Thoracic aorta (tissue), 2 donors: ENCODE measurements around the gene LMNTD2. TPM values are rescaled to one million over a fixed set of nuclear protein-coding genes. Genes with fewer than 3 reads are reported as not detected.

Source experiments
- ATAC-seq: fragments of 150-250 bp; one replicate; pipeline ENCODE4 v1.8.0; 2017; ENCODE audit warnings: low read depth; ENCODE audit not compliant: insufficient number of reproducible peaks, low FRiP score
- DNase-seq: peaks from one replicate; pipeline ENCODE4 v3.0.0-alpha.2; 2020; ENCODE audit warnings: low spot score
- H3K27ac ChIP-seq, 2 donors: fragments of 200-600 bp; sonication (generic); 1 replicate in 1 of 2; 2 replicates in 1 of 2; pipeline ENCODE4 v1.5.1; 2016; ENCODE audit warnings: mild to moderate bottlenecking in 2 of 2, moderate library complexity in 2 of 2
- H3K27me3 ChIP-seq: fragments of 200-600 bp; sonication (generic); replicated peaks from 2 replicates; pipeline ENCODE4 v1.6.0; 2016; ENCODE audit warnings: mild to moderate bottlenecking; ENCODE audit not compliant: insufficient read depth
- H3K36me3 ChIP-seq: fragments of 200-600 bp; sonication (generic); one replicate; pipeline ENCODE4 v1.5.1; 2016
- H3K4me1 ChIP-seq, 2 donors: fragments of 200-600 bp; sonication (generic); 1 replicate in 1 of 2; 2 replicates in 1 of 2; pipeline versions ENCODE4 v1.5.1 to v1.6.0; 2016; ENCODE audit warnings: low read depth in 2 of 2, mild to moderate bottlenecking in 1 of 2; ENCODE audit not compliant: control insufficient read depth in 1 of 2
- H3K4me3 ChIP-seq: fragments of 200-600 bp; sonication (generic); 2 replicates; pipeline ENCODE4 v1.5.1; 2016; ENCODE audit warnings: mild to moderate bottlenecking
- H3K9me3 ChIP-seq: fragments of 200-600 bp; sonication (generic); 2 replicates; pipeline ENCODE4 v1.5.1; 2016
- total RNA-seq, 2 donors: library from RNA; depleted of rRNA; stranded (reverse); fragments of >200 nt; gene quantifications; one replicate each; pipeline versions ENCODE4 v1.1.0 to v1.2.3, GENCODE V29; 2016
- TF ChIP-seq, protein P1 (sequence below): fragments of 200-600 bp; sonication (generic); IDR thresholded peaks from one replicate; pipeline ENCODE4 v1.5.1; 2019; ENCODE audit warnings: antibody characterized with exemption

LMNTD2 gene
- total RNA-seq, 2 donors from 2014 or later = 1.1 to 2.7 TPM

DNA sequence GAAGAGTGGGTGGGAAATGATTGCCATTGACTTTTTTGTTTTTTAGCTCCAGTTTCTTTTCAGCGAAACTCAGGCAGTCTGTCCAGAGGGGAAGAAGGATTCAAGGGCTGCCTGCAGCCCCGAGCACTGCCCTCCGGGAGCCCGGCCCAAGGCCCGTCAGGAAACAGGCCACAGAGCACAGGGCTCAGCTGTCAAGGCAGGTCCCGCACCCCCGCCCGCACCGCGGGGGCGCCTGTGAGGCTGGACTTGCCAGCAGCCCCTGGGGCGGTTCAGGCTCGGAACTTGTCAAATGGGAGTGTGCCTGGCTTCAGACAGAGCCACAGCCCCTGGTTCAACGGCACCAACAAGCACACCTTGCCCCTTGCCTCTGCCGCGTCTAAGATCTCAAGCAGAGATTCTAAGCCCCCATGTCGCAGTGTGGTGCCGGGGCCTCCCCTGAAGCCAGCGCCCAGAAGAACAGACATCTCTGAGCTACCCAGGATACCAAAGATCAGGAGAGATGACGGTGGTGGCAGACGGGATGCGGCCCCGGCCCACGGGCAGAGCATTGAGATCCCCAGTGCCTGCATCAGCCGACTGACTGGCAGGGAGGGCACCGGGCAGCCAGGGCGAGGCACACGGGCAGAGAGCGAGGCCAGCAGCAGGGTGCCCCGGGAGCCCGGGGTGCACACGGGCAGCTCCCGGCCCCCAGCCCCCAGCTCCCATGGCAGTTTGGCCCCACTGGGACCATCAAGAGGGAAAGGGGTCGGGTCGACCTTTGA, 46.7 kb upstream of the LMNTD2 start:
- Histone ChIP-seq H3K9me3 (no peaks in the 10 kb centered on the region), H3K4me1 (no peaks in the 10 kb centered on the region), H3K4me3 (no peak overlapping the region), H3K27me3 (no peaks in the 10 kb centered on the region), H3K36me3 (peaks cover 89% of the 10 kb centered on the region), H3K27ac (no peak overlapping the region)
- no peak for ATAC-seq
- DNase-seq = no peak
- TF ChIP-seq, protein P1, sequence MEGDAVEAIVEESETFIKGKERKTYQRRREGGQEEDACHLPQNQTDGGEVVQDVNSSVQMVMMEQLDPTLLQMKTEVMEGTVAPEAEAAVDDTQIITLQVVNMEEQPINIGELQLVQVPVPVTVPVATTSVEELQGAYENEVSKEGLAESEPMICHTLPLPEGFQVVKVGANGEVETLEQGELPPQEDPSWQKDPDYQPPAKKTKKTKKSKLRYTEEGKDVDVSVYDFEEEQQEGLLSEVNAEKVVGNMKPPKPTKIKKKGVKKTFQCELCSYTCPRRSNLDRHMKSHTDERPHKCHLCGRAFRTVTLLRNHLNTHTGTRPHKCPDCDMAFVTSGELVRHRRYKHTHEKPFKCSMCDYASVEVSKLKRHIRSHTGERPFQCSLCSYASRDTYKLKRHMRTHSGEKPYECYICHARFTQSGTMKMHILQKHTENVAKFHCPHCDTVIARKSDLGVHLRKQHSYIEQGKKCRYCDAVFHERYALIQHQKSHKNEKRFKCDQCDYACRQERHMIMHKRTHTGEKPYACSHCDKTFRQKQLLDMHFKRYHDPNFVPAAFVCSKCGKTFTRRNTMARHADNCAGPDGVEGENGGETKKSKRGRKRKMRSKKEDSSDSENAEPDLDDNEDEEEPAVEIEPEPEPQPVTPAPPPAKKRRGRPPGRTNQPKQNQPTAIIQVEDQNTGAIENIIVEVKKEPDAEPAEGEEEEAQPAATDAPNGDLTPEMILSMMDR = no peak

- no peak for ATAC-seq
- Histone ChIP-seq H3K36me3 (peaks cover 90% of the 10 kb centered on the region), H3K27me3 (no peaks in the 10 kb centered on the region), H3K4me1 (no peaks in the 10 kb centered on the region), H3K9me3 (no peaks in the 10 kb centered on the region), H3K4me3 (no peak overlapping the region), H3K27ac (no peak overlapping the region)
- TF ChIP-seq, protein P1 = no peak
- no peak for DNase-seq
These were observed 45.7 kb upstream of the LMNTD2 start for GRCh38 chr11:606245-606644.

DNA sequence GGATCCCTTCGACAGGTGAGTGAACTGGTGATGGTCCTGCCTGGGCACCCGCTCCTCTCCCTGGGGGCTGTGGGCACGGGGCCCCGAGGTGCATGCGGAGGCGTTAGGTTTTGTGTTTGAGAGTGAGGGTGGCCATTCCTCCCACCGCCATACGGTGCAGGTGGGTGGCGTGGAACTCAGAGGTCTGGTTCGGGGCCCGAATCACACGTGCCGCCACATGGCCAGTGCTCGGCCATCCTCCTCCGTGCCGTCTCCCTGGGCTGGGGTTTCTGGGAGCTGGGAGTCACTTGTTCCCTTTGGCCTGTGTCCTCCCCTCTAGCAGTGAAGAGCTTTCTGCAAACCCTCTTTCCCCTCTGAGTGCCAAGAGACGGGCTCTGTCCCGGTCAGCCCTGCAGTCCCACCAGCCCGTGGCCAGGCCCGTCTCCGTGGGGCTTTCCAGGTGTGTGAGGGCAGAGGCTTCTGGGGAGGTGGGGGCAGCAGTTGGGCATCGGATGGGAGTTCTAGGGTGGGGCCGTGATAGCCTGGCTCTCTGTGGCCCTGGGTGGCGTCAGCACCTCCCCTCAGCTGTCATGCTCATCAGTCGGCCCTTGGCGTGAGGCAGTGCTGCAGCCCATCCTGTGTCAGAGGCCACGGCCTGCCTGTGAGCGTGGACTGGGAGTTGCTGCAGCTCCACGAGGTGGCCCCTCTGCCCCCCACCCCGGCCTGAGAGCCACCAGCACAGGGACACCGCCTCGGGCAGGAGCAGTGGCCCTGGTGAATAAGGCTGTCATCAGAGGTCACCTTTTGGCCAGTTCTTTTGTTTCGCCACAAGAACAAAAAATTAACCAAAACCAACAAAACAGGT, 45.0 kb upstream of the LMNTD2 start:
- no peak overlapping the region for H3K27ac ChIP-seq
- no peak for DNase-seq
- ATAC-seq = no peak

GRCh38 chr11:603154-603553, 42.6 kb upstream of the LMNTD2 start:
- H3K27me3 ChIP-seq = no peaks in the 10 kb centered on the region
- no peaks in the 10 kb centered on the region for H3K9me3 ChIP-seq
- H3K27ac ChIP-seq = no peak overlapping the region
- H3K4me1 ChIP-seq = no peaks in the 10 kb centered on the region
- ATAC-seq (no peak), DNase-seq (no peak)
- peaks cover 76% of the 10 kb centered on the region for H3K36me3 ChIP-seq
- TF ChIP-seq, protein P1 = no peak
- H3K4me3 ChIP-seq = no peak overlapping the region

More for the DNA sequence above, 45.0 kb upstream of the LMNTD2 start:
- no peaks in the 10 kb centered on the region for H3K27me3 ChIP-seq
- H3K4me3 ChIP-seq = no peak overlapping the region
- no peaks in the 10 kb centered on the region for H3K9me3 ChIP-seq
- H3K36me3 ChIP-seq = peaks cover 84% of the 10 kb centered on the region
- TF ChIP-seq, protein P1 = no peak
- no peaks in the 10 kb centered on the region for H3K4me1 ChIP-seq

DNA sequence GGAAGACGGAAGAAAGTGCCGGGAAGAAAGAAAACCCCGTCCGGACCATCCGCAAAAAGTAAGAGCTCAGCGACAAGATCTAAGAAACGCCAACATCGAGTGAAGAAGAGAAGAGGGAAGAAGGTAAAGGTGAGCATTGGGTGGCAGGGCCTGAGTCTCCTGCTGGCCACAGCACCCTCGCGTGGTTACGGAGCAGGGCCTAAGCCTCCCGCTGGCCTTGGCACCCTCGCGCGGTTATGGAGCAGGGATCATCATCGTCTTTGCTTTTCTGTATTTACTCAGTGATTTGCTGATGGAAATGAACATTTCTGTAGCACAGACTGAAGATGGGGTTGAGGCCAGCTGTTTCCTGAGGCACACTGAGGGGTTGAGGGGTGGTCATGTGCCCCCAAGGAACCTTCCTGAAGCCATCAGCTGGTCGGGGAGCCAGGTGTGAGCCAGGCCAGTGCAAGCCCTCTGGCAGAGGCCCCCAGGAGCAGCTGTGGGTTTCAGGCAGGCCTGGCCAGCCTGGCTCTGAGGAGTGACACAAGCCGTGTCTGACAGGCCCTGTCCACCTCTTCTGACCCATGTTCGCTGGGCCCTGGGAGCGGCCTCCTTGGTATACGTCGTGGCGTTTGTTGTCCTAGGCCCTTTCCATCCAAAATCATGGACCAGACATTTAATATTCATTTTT, 41.2 kb upstream of the LMNTD2 start:
- no peaks in the 10 kb centered on the region for H3K4me1 ChIP-seq
- no peak for DNase-seq
- H3K36me3 ChIP-seq = peaks cover 74% of the 10 kb centered on the region
- no peaks in the 10 kb centered on the region for H3K9me3 ChIP-seq
- TF ChIP-seq, protein P1 = no peak
- H3K27ac ChIP-seq = no peak overlapping the region
- no peak for ATAC-seq
- H3K4me3 ChIP-seq = no peak overlapping the region
- no peaks in the 10 kb centered on the region for H3K27me3 ChIP-seq
